ENCODE data around the gene MAP7.

- TF ChIP-seq TAF1 (conservative IDR thresholded peaks at IDR 0.05): no peak
- no peak for TF ChIP-seq CTCF (IDR thresholded peaks at IDR 0.05; ENCODE audit: low read depth, low read length, missing input control)
- no peak for TF ChIP-seq RAD21 (IDR thresholded peaks at IDR 0.05)
Observed at GRCh38 chr6:136323431-136324112, 226.7 kb downstream of the MAP7 start.
